Measurements from ENCODE around the gene ZNF414.
A peak's percentile ranks its signal among the peaks of the same experiment; 100 is the strongest.
"Not testable (repeated sequence)": the region's sequence is repeated elsewhere in the genome, so short reads cannot be mapped to it uniquely, and the experiment has no call there.

Gene ZNF414

GRCh38 chr19:8513687-8514504, at the start of gene ZNF414:
Gene ZNF414 (minus strand): TSS chr19:8514167. CDS start chr19:8514046, 121 bp downstream.
- TF ChIP-seq CTCF (IDR thresholded peaks at IDR 0.05; ENCODE audit: borderline replicate concordance, insufficient read depth, low read depth, low read length), result no peak
- peak within 1 kb of the TSS; percentile 95 for H3K4me3 ChIP-seq (ENCODE audit: low read depth, low read length)

GRCh38 chr19:8561075-8561764, 47.3 kb upstream of the ZNF414 start:
- no peak overlapping the region for H3K4me3 ChIP-seq (ENCODE audit: low read depth, low read length)

GRCh38 chr19:8558325-8558724, 44.4 kb upstream of the ZNF414 start:
- no peak overlapping the region for H3K4me3 ChIP-seq (ENCODE audit: low read depth, low read length)
- no peak for TF ChIP-seq CTCF (IDR thresholded peaks at IDR 0.05; ENCODE audit: borderline replicate concordance, insufficient read depth, low read depth, low read length)

More at GRCh38 chr19:8561075-8561764, 47.3 kb upstream of the ZNF414 start:
- no peak for TF ChIP-seq CTCF (IDR thresholded peaks at IDR 0.05; ENCODE audit: borderline replicate concordance, insufficient read depth, low read depth, low read length)

GRCh38 chr19:8557642-8558238, 43.8 kb upstream of the ZNF414 start:
- TF ChIP-seq CTCF (IDR thresholded peaks at IDR 0.05; ENCODE audit: borderline replicate concordance, insufficient read depth, low read depth, low read length), result no peak

GRCh38 chr19:8553729-8554128, 39.8 kb upstream of the ZNF414 start:
- H3K4me3 ChIP-seq (ENCODE audit: low read depth, low read length), result not testable (repeated sequence)

More at GRCh38 chr19:8557642-8558238, 43.8 kb upstream of the ZNF414 start:
- no peak overlapping the region for H3K4me3 ChIP-seq (ENCODE audit: low read depth, low read length)

- TF ChIP-seq CTCF (IDR thresholded peaks at IDR 0.05; ENCODE audit: borderline replicate concordance, insufficient read depth, low read depth, low read length), result no peak
- H3K4me3 ChIP-seq (ENCODE audit: low read depth, low read length), result no peak overlapping the region
These were observed 38.8 kb upstream of the ZNF414 start for GRCh38 chr19:8552810-8553209.

- TF ChIP-seq CTCF (IDR thresholded peaks at IDR 0.05; ENCODE audit: borderline replicate concordance, insufficient read depth, low read depth, low read length), result no peak
- no peak overlapping the region for H3K4me3 ChIP-seq (ENCODE audit: low read depth, low read length)
These were observed 36.1 kb upstream of the ZNF414 start for GRCh38 chr19:8550070-8550469.
